Activated CD4-positive, CD25-positive, alpha-beta regulatory T cell treated with anti-CD3 and anti-CD28 coated beads, Interleukin-2, amount 50 U/mL, for 16 hours (primary cell): ENCODE results near the gene TMCC2.
"Not testable (repeated sequence)": the region's sequence is repeated elsewhere in the genome, so short reads cannot be mapped to it uniquely, and the experiment has no call there.

Experiments
- DNase-seq: peaks from one replicate; pipeline ENCODE4 v3.0.0-alpha.2; 2020; ENCODE audit warnings: low read depth, low spot score

Gene TMCC2

DNA sequence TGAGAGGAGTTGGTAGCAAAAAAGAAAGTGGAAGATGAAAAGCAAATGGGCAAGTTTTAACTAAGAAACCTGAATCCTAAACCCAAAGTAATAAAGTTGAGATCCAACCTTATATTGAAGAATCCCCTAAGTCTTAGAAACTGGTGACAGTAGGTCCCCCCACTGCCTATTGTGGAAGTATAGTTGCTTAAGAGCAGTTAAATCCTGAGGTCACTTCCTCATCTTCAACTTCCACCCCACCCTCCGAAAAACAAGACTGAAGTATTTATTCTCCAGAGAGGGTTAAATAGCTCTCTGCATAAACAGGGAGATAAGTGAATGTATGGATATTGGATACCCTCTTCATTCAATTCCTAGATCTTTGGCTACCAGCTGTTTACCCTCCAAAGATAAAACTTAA lies 13.0 kb upstream of the TMCC2 start:
- DNase-seq = no peak

DNA sequence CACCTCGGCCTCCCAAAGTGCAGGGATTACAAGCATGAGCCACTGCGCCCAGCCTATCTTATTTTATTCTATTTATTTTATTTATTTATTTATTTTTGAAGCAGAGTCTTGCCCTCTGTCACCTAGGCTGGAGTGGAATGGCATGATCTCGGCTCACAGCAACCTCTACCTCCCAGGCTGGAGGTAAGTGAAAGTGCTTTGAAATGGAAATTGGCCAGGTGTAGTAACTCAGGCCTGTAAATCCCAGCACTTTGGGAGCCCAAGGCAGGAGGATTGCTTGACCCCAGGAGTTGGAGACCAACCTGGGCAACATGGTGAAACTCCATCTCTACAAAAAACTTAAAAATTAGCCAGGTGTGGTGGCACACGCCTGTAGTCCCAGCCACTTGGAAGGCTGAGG lies 11.2 kb upstream of the TMCC2 start:
- no peak for DNase-seq

DNA sequence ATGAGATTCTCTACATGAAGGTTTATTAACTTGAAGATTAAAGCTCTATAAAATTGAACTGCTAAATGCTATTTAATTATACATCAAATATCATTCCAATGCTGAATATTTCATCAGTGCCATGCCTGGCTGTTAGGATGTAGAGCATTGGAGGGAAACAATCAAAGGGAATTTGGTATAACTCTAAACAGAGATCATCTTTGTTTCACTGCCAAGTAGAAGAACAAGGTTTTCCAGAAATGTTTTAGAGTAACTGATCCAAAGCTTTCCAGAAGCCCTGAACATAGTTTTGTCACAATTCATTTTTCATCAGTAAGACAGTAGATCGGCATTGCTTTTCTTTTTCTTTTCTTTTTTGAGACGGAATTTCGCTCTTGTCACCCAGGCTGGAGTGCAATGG lies 10.3 kb upstream of the TMCC2 start:
- DNase-seq = no peak

DNA sequence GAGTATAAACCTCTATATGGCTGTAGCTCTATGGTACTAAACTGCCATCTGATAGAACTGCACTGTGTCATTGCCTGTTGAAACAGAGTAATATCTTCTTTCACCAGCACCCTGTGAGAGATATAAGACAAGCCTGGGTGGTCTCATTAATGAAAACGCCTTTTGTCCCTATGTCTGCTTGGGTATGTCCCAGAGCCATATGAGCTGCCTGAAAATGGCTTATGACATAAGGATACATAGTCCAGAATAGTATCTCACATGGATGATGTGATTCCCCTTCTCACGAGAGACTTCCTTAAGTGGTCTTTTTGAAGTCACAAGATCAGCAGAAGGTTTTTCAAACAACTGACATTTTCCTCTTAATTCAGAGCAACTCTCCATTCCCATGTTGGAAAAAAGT lies 7.3 kb upstream of the TMCC2 start:
- DNase-seq = no peak

DNA sequence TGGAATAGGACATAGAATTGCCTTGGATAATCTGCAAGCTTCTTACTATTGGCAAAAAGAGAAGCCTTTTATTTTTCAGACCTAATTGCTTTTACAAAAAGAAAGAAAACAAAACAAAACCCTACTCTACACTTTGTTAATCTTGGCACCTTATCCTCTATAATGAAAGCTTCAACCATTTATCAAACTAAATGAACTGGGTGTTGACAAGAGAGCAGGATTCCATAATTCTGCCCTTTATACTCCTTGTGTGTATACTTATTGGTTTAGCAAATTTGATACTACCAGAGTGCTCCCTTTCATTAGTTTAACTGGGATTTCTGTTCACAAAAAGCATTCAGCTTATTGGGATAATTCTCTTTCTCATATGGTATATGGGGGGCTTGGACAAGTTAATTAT lies 3.0 kb upstream of the TMCC2 start:
- DNase-seq = no peak

DNA sequence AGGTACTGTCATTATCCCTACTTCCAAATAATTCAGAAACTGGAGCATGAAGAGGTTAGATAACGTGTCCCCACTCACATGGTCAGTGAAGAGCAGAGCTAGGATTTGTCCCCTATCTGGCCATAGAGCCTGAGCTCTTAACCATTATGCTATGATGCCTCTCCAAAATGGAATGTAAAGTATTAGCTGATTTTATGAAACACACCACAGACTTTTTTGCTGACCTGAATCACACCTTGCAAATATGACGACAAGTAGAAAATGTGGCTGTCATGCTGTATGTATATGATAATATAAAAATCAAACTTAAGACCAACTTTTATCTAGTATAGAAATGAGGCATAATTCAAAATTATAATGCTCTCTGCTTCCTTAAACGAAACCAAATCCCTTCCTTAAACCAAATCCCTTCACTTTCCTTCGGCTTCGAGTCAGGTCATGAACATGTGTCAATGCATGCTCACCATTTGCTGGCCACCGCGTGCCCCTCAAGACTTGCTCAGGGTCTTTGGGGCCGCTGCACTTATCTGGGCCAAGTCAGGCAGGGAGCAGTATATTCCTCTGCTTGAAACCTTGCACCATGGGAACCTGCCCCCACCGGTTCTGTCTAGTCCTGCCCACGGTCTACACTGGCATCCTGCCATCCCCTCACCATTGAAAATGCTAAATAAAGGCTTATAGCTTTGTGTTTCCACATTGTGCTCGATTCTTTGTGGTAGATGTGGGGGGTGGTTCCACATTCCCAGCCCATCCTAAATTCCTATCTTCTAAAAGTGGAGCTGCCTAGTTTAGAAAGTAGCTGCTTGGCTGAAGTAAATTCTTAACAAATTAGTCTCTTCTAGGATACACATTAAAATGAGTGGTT lies 1.6 kb upstream of the TMCC2 start:
- DNase-seq = no peak

DNA sequence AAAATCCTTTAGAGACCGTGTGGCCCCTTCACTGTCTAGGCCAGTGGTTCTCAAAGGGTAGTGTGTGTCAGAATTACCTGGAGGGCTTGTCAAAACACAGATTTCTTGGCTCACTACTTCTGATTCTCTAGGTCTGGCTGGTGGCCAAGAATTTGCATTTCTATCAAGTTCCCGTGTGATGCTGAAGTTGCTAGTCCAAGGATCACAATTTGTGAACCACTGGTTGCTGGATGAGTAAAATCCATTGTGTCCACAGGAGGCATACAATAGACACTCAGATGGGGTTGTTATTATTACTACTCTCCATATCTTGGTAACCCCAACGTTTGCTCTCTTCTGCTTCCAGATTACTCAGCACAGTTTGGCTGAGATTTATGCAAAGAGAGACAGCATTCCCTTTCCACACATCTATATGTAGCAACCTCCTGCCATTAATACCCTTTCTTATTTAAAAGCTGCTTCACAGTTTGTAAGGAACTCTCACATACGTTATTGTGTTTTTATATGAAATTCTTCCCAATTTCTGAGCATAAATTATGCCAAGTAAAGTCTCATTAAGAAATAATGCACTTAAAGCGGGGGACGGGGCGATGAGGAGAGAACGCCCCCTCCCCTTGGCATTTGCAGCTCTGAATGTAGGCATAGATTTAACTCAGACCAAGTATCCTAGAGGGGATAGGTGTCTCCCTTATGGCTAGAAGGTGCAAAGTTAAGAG lies 720 bp upstream of the TMCC2 start:
- no peak for DNase-seq

DNA sequence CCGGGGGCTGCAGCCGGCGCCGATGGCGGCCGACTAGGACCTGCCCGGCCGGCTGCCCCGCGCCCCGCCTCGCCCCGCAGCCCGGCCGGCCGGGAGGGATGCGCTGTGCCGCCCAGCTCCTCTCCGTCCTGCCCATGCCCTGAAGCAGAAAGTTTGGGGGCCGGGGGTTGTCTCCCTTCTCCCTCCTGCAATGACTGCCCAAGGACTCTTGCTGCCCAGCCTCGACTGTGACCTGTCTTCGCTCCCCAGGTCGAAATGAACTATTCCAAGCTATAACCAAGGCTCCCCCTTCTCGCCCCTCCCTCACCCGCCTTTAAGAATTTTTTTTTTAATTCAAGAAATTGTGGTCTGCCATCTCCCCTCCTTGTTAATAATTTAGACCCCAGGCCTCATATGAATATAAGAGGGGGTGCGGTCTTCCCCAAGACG lies 361 bp downstream of the TMCC2 start:
- no peak for DNase-seq

DNA sequence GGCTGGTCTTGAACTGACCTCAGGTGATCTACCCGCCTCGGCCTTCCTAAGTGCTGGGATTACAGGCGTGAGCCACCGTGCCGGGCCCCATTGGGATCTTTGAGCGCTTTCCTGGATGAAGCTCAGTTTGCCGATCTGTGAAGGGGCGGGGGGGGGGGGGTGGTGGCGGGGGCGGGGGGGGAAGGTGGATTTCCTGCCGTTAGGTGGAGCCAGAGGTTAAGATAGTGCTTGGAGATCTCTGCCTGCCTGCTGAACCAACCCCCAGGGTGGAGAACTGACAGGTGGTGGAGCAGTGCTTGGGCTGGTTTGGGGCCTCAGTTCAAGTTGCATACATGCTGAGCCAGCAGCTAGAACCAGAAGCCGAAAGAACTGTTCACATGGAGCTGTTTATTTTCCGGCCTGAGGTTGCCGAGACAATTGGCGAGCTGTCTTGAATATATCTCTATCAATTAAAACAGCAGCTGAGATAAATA lies 1.7 kb downstream of the TMCC2 start:
- peak; percentile 20 for DNase-seq

DNA sequence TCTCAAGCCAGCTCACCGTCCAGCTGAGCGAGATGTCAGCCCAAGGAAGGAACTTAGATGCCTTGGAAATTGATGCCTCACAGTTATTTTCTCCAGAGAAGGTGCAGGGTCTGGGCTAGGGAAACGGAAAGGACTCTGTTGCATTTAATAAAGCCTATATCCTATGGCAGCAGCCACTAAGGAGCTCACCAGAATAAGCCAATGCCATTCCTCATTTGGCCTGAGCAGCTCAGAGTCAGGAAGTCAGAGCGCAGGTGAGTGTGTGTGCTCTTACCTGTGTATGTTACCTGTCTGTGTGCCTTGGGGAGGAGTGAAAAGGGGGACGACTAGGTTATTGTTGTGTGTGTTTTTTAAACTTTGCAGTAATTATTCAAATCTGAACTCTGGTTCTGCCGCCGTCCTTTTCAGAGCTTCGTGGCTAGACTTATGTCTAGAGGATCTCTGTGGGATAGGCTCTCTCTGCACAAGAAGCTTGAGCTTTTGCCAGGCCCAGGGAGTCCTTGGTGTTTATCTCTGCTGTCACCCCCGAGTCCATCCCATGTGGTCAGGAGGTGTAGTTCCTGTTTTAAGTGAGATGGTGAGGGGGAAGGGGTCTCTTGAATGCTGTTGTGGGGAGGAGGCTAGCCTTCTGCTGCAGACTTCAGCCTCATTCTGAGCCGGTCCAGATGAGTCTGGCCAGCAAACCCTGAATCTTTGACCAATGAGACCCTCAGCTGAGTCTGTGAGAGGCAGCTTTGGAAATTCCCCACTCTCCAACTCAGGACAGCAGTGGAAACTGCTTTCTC lies 2.4 kb downstream of the TMCC2 start:
- no peak for DNase-seq

DNA sequence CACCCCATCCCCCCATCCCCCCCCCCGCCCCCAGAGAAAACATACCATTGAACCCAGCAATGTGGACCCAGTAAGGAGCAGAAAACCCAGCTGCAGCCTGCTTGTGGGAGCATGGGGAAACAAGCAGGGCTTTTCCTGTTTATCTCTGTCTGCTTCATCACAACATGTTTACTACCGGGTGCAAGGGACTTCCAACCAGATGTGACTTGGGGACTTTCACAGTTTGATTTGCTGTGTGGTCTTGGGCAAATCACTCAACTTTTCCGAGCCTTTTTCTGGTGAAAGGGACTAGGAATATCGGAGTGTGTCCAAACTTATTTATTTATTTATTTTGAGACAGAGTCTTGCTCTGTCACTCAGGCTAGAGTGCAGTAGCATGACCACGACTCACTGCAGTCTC lies 3.2 kb downstream of the TMCC2 start:
- DNase-seq = no peak

DNA sequence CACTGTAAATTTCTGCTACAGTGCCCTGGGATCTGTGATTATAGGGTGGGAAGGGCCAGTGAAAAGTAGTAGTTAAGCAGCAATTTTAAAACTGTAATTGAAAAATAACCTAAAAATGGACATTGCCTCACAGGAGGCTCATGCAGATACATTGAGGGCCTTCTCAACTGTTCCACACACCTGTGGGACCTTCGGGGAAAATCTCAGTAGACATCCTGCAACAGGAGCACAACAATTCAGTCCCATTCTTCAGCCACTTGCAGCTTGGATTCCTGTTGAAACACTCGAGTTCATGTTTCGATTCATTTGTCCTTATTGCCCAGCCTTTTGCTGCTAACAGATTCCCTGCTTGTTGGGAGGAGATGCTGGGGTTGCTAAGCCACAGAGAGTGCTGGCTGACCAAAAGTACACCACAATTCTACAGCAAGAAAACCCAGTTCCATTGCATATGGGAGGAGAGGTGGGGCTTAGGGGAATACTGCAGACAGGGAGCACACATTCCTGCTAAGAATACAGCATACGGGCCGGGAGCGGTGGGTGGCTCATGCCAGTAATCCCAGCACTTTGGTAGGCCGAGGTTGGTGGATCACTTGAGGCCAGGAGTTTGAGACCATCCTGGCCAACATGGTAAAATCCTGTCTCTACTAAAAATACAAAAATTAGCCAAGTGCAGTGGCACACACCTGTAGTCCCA lies 4.5 kb downstream of the TMCC2 start:
- DNase-seq = no peak

DNA sequence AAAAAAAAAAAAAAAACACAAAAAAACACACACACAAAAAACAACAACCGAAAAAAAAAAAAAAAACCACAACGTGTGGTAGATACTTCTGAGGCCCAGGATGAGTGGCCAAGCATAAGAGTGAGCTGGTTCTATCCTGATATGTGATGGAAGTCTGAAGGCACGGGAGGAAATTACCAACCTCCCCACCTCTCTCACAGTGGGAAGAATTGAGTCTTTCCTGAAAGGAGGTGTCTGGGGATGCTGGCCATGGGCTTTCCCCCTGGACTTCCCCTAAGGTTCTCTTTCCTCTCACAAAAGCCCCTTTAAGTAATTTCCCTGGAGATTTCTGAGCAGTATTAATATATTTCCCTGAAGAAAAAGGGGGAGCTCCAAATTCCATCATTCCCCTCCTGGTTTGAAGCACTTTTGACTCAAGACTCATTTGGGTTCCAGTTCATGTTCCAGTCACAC lies 5.2 kb downstream of the TMCC2 start:
- DNase-seq = no peak

DNA sequence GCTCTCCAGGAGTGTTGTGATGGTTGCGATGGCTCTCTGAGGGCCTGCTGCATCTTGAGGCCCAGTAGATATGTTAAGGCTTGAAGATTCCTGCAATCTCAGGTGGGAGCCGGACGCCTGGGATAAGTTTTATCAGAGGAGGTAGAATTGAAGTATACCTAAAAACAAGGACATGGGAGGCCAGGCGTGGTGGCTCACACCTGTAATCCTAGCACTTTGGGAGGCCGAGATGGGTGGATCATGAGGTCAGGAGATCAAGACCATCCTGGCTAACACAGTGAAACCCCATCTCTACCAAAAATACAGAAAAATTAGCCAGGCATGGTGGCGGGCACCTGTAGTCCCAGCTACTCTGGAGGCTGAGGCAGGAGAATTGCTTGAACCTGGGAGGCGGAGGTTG lies 6.2 kb downstream of the TMCC2 start:
- DNase-seq = not testable (repeated sequence)

DNA sequence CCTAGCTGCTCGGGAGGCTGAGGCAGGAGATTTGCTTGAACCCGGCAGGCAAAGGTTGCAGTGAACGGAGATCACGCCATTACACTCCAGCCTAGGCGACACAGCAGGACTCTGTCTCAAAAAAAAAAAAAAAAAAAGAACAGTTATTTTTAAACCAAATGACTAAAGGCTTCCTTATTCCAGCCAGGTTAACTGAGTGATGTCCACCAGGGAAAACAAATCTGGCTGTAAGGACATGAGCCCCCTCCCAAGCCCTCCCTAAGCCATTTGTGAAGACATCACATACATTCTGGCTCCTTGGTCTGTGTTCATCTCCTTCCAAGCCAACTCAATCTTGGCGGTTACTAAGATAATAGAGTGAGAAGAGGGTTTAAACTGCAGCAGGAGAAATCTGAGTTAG lies 8.2 kb downstream of the TMCC2 start:
- DNase-seq = no peak

DNA sequence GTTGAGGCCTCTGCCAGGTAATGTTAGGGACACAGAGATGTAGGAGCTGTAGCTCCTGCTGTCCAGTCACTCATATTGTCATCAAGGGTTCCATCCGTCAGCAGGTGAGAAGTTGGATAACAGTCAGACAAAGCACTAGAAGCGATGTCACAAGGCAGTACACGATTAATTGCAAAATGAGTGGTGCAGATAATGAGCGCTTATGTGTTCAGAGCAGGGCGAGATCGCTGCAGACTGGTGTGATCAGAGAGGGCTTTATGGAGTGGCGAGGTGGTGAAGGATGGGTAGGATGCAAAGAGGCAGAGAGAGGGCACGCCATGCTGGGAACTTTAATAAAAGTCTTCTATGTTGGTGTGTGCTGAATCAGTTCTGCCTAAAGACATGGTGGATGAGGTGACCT lies 8.8 kb downstream of the TMCC2 start:
- no peak for DNase-seq

DNA sequence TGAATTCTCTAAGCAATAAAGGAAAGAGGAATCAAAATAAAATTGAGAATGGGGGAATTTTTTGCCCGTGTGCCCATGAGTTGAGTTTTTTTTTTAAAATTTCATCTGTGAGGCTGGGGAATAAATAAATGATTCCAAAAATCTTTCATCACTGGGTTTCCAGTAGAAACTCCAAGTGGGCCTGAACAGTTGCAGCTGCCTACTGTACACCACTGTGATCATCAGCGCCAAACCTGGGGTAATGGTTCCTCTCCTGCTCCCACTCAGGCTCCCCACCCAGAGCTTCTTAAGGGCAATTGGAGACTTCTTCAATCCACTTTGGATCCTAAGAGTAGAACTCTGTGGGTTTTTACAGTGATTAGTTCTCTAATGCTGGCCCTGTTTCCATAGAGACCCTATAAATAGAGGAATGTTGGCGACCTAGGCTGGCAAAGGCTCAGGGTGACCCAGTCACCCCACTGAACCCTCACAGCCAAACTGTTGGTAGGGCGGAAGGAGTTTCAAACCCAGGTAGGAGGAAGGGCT lies 9.3 kb downstream of the TMCC2 start:
- DNase-seq = no peak

DNA sequence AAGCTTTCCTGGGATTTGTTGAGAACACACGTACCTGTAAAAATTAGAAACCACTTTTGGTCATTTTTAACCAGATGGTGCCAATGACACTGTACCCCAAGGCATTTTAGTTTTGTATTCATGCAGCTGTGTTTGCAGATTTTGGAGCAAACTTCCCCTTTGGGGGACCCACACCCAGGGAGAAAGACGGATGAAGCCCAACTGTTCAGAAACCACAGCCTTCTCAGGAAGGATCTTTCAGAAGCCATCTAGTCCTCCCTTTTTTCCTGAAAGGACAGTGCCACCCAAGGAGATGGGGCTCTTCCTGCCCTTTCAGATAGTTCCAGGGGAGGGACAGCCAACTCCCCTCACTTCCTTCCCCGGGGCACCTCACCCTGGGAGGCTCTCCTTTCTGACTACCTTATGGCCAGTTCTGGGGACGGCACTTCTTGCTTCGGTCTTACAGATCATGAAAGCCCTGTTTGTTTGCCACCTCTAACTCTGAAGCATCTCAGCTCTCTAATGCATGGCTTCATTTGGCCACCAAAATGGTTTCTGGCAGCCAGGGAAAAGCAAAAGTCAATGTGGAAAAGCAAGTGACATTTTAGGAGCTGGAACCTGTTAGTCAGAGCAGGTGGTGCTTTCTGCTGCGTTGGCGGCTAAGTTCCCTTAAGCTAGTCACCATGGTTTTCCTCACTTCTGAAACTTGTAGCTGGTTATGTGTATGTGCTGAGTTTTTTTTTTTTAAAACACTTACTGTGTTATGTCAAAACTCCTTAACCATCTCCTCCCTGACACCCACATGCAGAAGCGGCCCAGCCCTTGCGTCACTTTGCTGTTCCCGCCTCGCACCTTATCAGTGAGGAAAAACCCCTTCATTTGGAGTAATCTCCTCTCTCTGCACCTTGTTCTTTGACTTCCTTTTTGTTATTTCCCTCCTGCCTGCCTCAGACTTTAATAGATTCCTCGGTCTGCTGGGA lies 10.1 kb downstream of the TMCC2 start:
- DNase-seq = no peak

DNA sequence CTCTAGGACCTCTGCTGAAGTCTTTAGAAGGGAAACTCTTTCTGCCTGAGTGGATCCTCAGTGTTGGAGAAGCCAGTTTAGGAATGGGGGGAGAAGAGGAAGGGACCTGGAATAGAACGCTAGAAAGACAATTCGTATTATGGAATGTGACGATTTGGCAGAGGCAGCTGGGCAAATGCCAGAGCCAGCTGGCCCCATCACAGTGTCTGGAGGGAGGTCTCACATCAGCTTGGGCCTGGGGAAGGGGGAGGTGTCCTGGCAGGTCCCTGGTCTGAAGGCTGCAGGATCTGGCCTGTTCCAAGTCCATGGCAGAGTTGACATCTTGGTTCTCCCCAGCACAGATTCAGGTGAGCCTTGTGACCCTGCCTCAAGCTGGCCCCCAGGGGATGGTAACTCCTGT lies 11.3 kb downstream of the TMCC2 start:
- no peak for DNase-seq

DNA sequence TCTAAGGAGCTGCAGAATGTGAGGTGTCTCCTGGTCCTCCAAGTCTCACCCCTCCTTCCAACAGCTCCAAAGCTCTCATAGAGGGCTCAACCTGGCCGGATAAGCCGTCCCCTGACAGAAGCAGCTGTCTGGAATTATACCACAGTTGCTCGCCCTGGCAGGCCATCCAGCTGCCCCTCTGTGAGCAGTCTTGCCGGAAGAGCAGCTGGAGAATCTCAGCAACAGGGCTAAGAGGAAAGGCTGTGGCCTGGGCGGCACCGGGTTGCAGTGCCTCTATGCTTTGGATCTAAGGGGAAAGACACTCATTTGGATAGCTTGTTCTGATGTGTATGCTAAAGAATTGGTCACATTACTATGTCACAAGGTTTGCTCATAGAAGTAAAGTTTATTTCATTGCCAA lies 12.4 kb downstream of the TMCC2 start:
- no peak for DNase-seq
